GM12878 (cell line): ENCODE measurements around the gene SLF1. TPM values are rescaled to one million over a fixed set of nuclear protein-coding genes. Genes with fewer than 3 reads are reported as not detected.

Experiments used
- ATAC-seq: fragments of 200-7000 bp; cut with Tn5 transposase; 3 replicates; pipeline ENCODE4 v1.9.1; 2020; ENCODE audit warnings: mild to moderate bottlenecking, moderate library complexity
- BruUV-seq: library from RNA; stranded (reverse); fragments of 400-500 nt; replicated peaks from 2 replicates; lab custom pipeline; 2021; lab: Mats Ljungman, UMichigan
- CTCF ChIA-PET: fragments of 300-600 bp; sonication (Branson Sonifier 250); formaldehyde crosslinking; extraction: SDS; loops from one replicate; lab custom pipeline; 2021; ENCODE audit warnings: inconsistent platforms; lab: Yijun Ruan, JAX
- POLR2A ChIA-PET: fragments of 350-600 bp; formaldehyde crosslinking; extraction: SDS; loops from one replicate; lab custom pipeline; 2021; ENCODE audit warnings: inconsistent platforms; lab: Charles Lee
- RAD21 ChIA-PET: fragments of 300-600 bp; sonication (Branson Sonifier 250); formaldehyde crosslinking; loops from one replicate; lab custom pipeline; 2023; ENCODE audit warnings: antibody characterized with exemption; ENCODE audit not compliant: unreplicated experiment; lab: Charles Lee
- SMC1A ChIA-PET: fragments of 300-600 bp; sonication (Branson Sonifier 250); formaldehyde crosslinking; loops from one replicate; lab custom pipeline; 2023; ENCODE audit not compliant: unreplicated experiment, uncharacterized antibody; lab: Charles Lee
- DNase-seq: peaks from one replicate; pipeline ENCODE4 v3.0.0-alpha.2; 2011; ENCODE audit warnings: low read depth, low spot score
- FAIRE-seq: peaks from 3 replicates; lab custom pipeline; 2011; peaks lifted over from hg19 to GRCh38; lab: Jason Lieb, UNC
- H2AFZ ChIP-seq: 2 replicates; pipeline ENCODE4 v1.6.0; 2011; ENCODE audit warnings: low read depth, low read length, control low read depth; ENCODE audit not compliant: control insufficient read depth
- H3K27ac ChIP-seq: 2 replicates; pipeline ENCODE4 v1.5.1; 2011; ENCODE audit warnings: control low read depth; ENCODE audit not compliant: control insufficient read depth, insufficient read depth
- H3K27me3 ChIP-seq, 2 experiments: replicated peaks in 1 of 2; 2 replicates each; pipeline versions ENCODE4 v1.6.0 to v1.6.1; 2011; ENCODE audit warnings: low read length in 1 of 2; ENCODE audit not compliant: control insufficient read depth in 2 of 2, insufficient read depth in 2 of 2
- H3K36me3 ChIP-seq, 2 experiments: 2 replicates each; pipeline ENCODE4 v1.5.1; 2011; ENCODE audit warnings: low read length in 1 of 2; ENCODE audit not compliant: control insufficient read depth in 2 of 2, insufficient read depth in 2 of 2
- H3K4me1 ChIP-seq: 2 replicates; pipeline ENCODE4 v1.6.1; 2011; ENCODE audit warnings: mild to moderate bottlenecking, low read length, moderate library complexity, mixed read lengths; ENCODE audit not compliant: control insufficient read depth, insufficient read depth
- H3K4me2 ChIP-seq: 2 replicates; pipeline ENCODE4 v1.6.0; 2011; ENCODE audit warnings: control low read depth; ENCODE audit not compliant: control insufficient read depth, insufficient read depth
- H3K4me3 ChIP-seq: fragments of 200-600 bp; sonication (generic); 2 replicates; pipeline ENCODE4 v1.5.1; 2016
- H3K79me2 ChIP-seq: 2 replicates; pipeline ENCODE4 v1.6.0; 2011; ENCODE audit warnings: low read length; ENCODE audit not compliant: control insufficient read depth, insufficient read depth
- H3K9ac ChIP-seq: 2 replicates; pipeline ENCODE4 v1.8.0; 2011; ENCODE audit warnings: low read length, control low read depth, mixed read lengths; ENCODE audit not compliant: control insufficient read depth, insufficient read depth
- H3K9me3 ChIP-seq: replicated peaks from 3 replicates; pipeline ENCODE4 v1.5.1; 2011; ENCODE audit warnings: mild to moderate bottlenecking, low read length; ENCODE audit not compliant: control insufficient read depth, insufficient read depth
- H4K20me1 ChIP-seq: 2 replicates; pipeline ENCODE4 v1.6.0; 2011; ENCODE audit not compliant: control insufficient read depth, insufficient read depth
- BCL11A ChIP-seq: IDR thresholded peaks from 2 replicates; pipeline ENCODE4 v1.6.1; 2011; ENCODE audit warnings: low read depth, low read length
- BRCA1 ChIP-seq: IDR thresholded peaks from 2 replicates; pipeline ENCODE4 v1.6.1; 2011; ENCODE audit warnings: low read depth, low read length, improper control_type of control experiment
- CBX3 ChIP-seq: fragments of 200-600 bp; sonication (generic); IDR thresholded peaks from 2 replicates; pipeline ENCODE4 v1.6.1; 2016; ENCODE audit warnings: low read depth, borderline replicate concordance
- EP300 ChIP-seq, 2 experiments: fragments of 150-350 bp in 1 of 2; IDR thresholded peaks; 2 replicates each; pipeline ENCODE4 v1.6.1; 2011 to 2012; ENCODE audit warnings: low read depth in 2 of 2, low read length in 2 of 2, borderline replicate concordance in 1 of 2, improper control_type of control experiment in 1 of 2, inconsistent platforms in 1 of 2; ENCODE audit not compliant: control insufficient read depth in 1 of 2
- JUNB ChIP-seq: IDR thresholded peaks from 2 replicates; pipeline ENCODE4 v1.6.1; 2016; ENCODE audit warnings: antibody characterized with exemption, mild to moderate bottlenecking
- KLF5 ChIP-seq: fragments of 450-650 bp; IDR thresholded peaks from 2 replicates; pipeline ENCODE4 v1.6.1; 2014; ENCODE audit warnings: mild to moderate bottlenecking; ENCODE audit not compliant: partially characterized antibody
- NBN ChIP-seq: fragments of 450-650 bp; IDR thresholded peaks from 2 replicates; pipeline ENCODE4 v1.6.1; 2016
- NR2F1 ChIP-seq: fragments of 450-650 bp; conservative IDR thresholded peaks from 2 replicates; pipeline ENCODE4 v1.6.1; 2017; ENCODE audit warnings: mild to moderate bottlenecking
- RELA ChIP-seq: fragments of 450-650 bp; IDR thresholded peaks from 2 replicates; pipeline ENCODE4 v1.8.0; 2014; ENCODE audit warnings: borderline replicate concordance; ENCODE audit not compliant: partially characterized antibody
- SIN3A ChIP-seq: IDR thresholded peaks from 2 replicates; pipeline ENCODE4 v1.6.1; 2012; ENCODE audit warnings: low read depth, low read length, improper control_type of control experiment
- WGBS: methylation state at CpG from one replicate; pipeline ENCODE4 v1.1.6; 2016; ENCODE audit warnings: low lambda C conversion rate; ENCODE audit not compliant: insufficient replicate concordance, insufficient coverage; ENCODE audit errors: missing lambda C conversion rate; 5-methylcytosine and 5-hydroxymethylcytosine counted together
- in situ Hi-C: fragments of 300-500 bp; cut with MboI; formaldehyde crosslinking; loops from 9 replicates; pipeline ENCODE4 v1.14.3; 2018; ENCODE audit warnings: mixed read lengths
- intact Hi-C: fragments of 100-400 bp; cut with micrococcal nuclease; formaldehyde crosslinking; loops from one replicate; pipeline ENCODE4 v1.14.2; 2022; ENCODE audit not compliant: unreplicated experiment
- polyA plus RNA-seq, 11 experiments: library from polyadenylated mRNA; depleted of rRNA in 4 of 11; unstranded in 6 of 11; stranded (reverse) in 5 of 11; fragments of >200 nt; fragmentation: Nextera tagmentation in 4 of 11; fragmentation: Illumina TruSeq in 1 of 11; extraction: Ambion mirVana in 4 of 11; extraction: Trizol in 1 of 11; gene quantifications; 1 replicate in 1 of 11; 2 replicates in 10 of 11; pipeline versions ENCODE4 v1.2.1 to v1.2.3, GENCODE V29; 2011 to 2016; ENCODE audit warnings: inconsistent platforms in 2 of 11, missing spikeins in 2 of 11, low read depth in 1 of 11
- total RNA-seq, 4 experiments: library from RNA; depleted of rRNA in 3 of 4; stranded (reverse); fragments of >200 nt in 3 of 4; fragmentation: Illumina TruSeq in 1 of 4; extraction: Trizol in 1 of 4; gene quantifications; 2 replicates each; pipeline versions ENCODE4 v1.2.1 to v1.2.3, GENCODE V29; 2013 to 2021
- TF ChIP-seq, protein P1 (sequence below): fragments of 450-650 bp; IDR thresholded peaks from 2 replicates; pipeline ENCODE4 v1.6.1; 2017; ENCODE audit warnings: borderline replicate concordance
- TF ChIP-seq, protein P2 (sequence below): fragments of 450-650 bp; IDR thresholded peaks from 2 replicates; pipeline ENCODE4 v1.6.1; 2018; ENCODE audit warnings: mild to moderate bottlenecking, low read depth, moderate library complexity; ENCODE audit not compliant: partially characterized antibody
- TF ChIP-seq, protein P3 (sequence below): fragments of 450-650 bp; IDR thresholded peaks from 2 replicates; pipeline ENCODE4 v1.6.1; 2016; ENCODE audit warnings: mild to moderate bottlenecking
- TF ChIP-seq, protein P4 (sequence below): IDR thresholded peaks from 2 replicates; pipeline ENCODE4 v1.6.1; 2012; ENCODE audit warnings: low read length, inconsistent platforms
- TF ChIP-seq, protein P5 (sequence below): fragments of 450-650 bp; IDR thresholded peaks from 2 replicates; pipeline ENCODE4 v1.6.1; 2017; ENCODE audit warnings: mild to moderate bottlenecking, low read depth, inconsistent platforms; ENCODE audit not compliant: poor library complexity, severe bottlenecking

Gene SLF1
- total and polyA plus RNA-seq, 10 of the 15 experiments (the other 5 are each of a cell fraction or from before 2014, with no cell fraction given), result 8.1 to 27.0 (median 13.4) TPM

DNA sequence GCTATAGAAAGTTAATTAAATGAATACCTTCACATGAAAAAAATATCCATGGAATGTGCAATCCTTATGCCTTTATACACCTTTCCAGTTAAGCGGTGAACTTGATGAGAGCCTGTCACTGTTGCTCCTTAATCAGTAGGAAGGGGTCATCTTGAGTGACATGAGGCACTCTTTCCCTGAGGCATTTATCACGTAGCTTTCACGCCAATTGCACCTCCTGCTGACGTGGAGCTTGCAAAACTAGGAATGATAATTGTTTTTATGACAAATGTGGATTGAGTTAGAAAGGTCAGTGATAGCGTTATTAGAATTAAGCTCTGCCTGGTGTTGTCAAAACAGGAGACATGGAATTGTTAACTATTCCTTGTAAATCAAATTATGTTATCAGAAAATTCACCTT, 79.7 kb downstream of the SLF1 start (continued):
- TF ChIP-seq, protein P1, sequence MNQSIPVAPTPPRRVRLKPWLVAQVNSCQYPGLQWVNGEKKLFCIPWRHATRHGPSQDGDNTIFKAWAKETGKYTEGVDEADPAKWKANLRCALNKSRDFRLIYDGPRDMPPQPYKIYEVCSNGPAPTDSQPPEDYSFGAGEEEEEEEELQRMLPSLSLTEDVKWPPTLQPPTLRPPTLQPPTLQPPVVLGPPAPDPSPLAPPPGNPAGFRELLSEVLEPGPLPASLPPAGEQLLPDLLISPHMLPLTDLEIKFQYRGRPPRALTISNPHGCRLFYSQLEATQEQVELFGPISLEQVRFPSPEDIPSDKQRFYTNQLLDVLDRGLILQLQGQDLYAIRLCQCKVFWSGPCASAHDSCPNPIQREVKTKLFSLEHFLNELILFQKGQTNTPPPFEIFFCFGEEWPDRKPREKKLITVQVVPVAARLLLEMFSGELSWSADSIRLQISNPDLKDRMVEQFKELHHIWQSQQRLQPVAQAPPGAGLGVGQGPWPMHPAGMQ, result no peak
- TF ChIP-seq NBN, result no peak
- no peak for TF ChIP-seq RELA
- TF ChIP-seq, protein P2, sequence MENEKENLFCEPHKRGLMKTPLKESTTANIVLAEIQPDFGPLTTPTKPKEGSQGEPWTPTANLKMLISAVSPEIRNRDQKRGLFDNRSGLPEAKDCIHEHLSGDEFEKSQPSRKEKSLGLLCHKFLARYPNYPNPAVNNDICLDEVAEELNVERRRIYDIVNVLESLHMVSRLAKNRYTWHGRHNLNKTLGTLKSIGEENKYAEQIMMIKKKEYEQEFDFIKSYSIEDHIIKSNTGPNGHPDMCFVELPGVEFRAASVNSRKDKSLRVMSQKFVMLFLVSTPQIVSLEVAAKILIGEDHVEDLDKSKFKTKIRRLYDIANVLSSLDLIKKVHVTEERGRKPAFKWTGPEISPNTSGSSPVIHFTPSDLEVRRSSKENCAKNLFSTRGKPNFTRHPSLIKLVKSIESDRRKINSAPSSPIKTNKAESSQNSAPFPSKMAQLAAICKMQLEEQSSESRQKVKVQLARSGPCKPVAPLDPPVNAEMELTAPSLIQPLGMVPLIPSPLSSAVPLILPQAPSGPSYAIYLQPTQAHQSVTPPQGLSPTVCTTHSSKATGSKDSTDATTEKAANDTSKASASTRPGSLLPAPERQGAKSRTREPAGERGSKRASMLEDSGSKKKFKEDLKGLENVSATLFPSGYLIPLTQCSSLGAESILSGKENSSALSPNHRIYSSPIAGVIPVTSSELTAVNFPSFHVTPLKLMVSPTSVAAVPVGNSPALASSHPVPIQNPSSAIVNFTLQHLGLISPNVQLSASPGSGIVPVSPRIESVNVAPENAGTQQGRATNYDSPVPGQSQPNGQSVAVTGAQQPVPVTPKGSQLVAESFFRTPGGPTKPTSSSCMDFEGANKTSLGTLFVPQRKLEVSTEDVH, result no peak
- no peak for TF ChIP-seq BCL11A
- TF ChIP-seq SIN3A, result no peak

DNA sequence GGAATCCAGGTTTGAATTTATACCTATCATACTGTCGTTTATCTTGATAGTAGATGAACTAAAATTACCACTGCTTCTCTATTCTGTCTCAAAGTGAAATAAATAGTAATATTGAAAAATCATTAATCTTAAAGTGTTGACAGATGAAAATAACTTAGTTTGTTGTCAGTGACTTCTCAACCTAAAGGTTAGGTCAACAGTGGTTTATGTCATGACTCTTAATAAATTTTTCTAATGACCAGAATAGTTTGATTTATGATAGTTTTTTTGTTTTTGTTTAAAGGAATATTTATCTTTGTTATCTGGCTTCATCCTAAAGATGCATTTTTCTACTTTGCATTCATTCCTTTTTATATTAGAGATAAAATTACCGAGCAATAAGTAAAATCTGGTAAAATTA, 81.1 kb downstream of the SLF1 start:
- Histone ChIP-seq H3K4me2 (no peak overlapping the region), H3K27me3 (no peaks in the 10 kb centered on the region), H3K9me3 (no peaks in the 10 kb centered on the region), H3K4me3 (no peak overlapping the region), H3K79me2 (no peaks in the 10 kb centered on the region), H2AFZ (no peak overlapping the region), H3K27ac (no peak overlapping the region), H3K36me3 (no peaks in the 10 kb centered on the region; a peak in 1 of 4 replicates), H3K9ac (no peak overlapping the region), H4K20me1 (no peaks in the 10 kb centered on the region), H3K4me1 (peaks cover 19% of the 10 kb centered on the region; the same call in 1 of the 2 replicates)
- no peak for FAIRE-seq
- no TSS peak for BruUV-seq
- in situ Hi-C loops (loop anchor here (25.0 kb wide), 1 partner anchor 1112 kb away; the partner anchor contains the start of genes NR2F1 and NR2F1-AS1), intact Hi-C loops (no loop called here)
- CTCF ChIA-PET, result no interaction called here
- DNase-seq, result no peak
- RAD21 ChIA-PET, result no interaction called here
- no peak; the same call in 2 of the 3 replicates for ATAC-seq
- WGBS, result 52% methylated on average over 2 of the region's 2 CpGs
- SMC1A ChIA-PET, result no interaction called here
- POLR2A ChIA-PET, result no interaction called here
- TF ChIP-seq KLF5, result no peak
- TF ChIP-seq CBX3, result no peak
- no peak for TF ChIP-seq NBN
- TF ChIP-seq, protein P3, sequence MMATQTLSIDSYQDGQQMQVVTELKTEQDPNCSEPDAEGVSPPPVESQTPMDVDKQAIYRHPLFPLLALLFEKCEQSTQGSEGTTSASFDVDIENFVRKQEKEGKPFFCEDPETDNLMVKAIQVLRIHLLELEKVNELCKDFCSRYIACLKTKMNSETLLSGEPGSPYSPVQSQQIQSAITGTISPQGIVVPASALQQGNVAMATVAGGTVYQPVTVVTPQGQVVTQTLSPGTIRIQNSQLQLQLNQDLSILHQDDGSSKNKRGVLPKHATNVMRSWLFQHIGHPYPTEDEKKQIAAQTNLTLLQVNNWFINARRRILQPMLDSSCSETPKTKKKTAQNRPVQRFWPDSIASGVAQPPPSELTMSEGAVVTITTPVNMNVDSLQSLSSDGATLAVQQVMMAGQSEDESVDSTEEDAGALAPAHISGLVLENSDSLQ, result no peak
- no peak for TF ChIP-seq BRCA1
- TF ChIP-seq, protein P4, sequence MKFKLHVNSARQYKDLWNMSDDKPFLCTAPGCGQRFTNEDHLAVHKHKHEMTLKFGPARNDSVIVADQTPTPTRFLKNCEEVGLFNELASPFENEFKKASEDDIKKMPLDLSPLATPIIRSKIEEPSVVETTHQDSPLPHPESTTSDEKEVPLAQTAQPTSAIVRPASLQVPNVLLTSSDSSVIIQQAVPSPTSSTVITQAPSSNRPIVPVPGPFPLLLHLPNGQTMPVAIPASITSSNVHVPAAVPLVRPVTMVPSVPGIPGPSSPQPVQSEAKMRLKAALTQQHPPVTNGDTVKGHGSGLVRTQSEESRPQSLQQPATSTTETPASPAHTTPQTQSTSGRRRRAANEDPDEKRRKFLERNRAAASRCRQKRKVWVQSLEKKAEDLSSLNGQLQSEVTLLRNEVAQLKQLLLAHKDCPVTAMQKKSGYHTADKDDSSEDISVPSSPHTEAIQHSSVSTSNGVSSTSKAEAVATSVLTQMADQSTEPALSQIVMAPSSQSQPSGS, result no peak
- peak in 1 of 2 experiments; percentile 17; a peak in 1 of 4 replicates for TF ChIP-seq EP300 (IDR thresholded peaks at IDR 0.05; ENCODE audit: borderline replicate concordance in 1 of 2, control insufficient read depth in 1 of 2, low read depth in 2 of 2, low read length in 2 of 2)
- TF ChIP-seq, protein P5, sequence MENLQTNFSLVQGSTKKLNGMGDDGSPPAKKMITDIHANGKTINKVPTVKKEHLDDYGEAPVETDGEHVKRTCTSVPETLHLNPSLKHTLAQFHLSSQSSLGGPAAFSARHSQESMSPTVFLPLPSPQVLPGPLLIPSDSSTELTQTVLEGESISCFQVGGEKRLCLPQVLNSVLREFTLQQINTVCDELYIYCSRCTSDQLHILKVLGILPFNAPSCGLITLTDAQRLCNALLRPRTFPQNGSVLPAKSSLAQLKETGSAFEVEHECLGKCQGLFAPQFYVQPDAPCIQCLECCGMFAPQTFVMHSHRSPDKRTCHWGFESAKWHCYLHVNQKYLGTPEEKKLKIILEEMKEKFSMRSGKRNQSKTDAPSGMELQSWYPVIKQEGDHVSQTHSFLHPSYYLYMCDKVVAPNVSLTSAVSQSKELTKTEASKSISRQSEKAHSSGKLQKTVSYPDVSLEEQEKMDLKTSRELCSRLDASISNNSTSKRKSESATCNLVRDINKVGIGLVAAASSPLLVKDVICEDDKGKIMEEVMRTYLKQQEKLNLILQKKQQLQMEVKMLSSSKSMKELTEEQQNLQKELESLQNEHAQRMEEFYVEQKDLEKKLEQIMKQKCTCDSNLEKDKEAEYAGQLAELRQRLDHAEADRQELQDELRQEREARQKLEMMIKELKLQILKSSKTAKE, result no peak
- TF ChIP-seq NR2F1, result peak; percentile 21; the same call in 1 of the 2 replicates
- peak; percentile 40 for TF ChIP-seq JUNB
